H1 (cell line): ENCODE data around the gene DBNDD1. TPM values are rescaled to one million over a fixed set of nuclear protein-coding genes. Genes with fewer than 3 reads are reported as not detected.

Source experiments
- ASH2L ChIP-seq: fragments of 200-600, 300-600 bp; sonication (generic); IDR thresholded peaks from one replicate; pipeline ENCODE4 v1.7.1; 2017; ENCODE audit warnings: low read length
- BACH1 ChIP-seq: IDR thresholded peaks from 2 replicates; pipeline ENCODE4 v1.6.1; 2012; ENCODE audit warnings: low read length, improper control_type of control experiment
- CBX5 ChIP-seq: fragments of 300-800, 300-1000 bp; sonication (generic); IDR thresholded peaks from 2 replicates; pipeline ENCODE4 v1.7.1; 2016; ENCODE audit warnings: antibody characterized with exemption, low read length, low read depth
- CHD1 ChIP-seq: IDR thresholded peaks from 2 replicates; pipeline ENCODE4 v1.6.1; 2012; ENCODE audit warnings: low read depth, low read length, improper control_type of control experiment
- CHD7 ChIP-seq: fragments of 300-600 bp; sonication (generic); IDR thresholded peaks from 2 replicates; pipeline ENCODE4 v1.7.1; 2012; ENCODE audit warnings: low read length, moderate library complexity, mild to moderate bottlenecking, inconsistent platforms; ENCODE audit not compliant: insufficient replicate concordance
- EGR1 ChIP-seq: IDR thresholded peaks from 2 replicates; pipeline ENCODE4 v1.6.1; 2011; ENCODE audit warnings: low read depth, low read length, borderline replicate concordance
- HDAC2 ChIP-seq, 2 experiments: fragments of 300-600 bp in 1 of 2; sonication (generic) in 1 of 2; IDR thresholded peaks; 2 replicates each; pipeline ENCODE4 v1.6.1; 2011 to 2012; ENCODE audit warnings: low read depth in 2 of 2, low read length in 2 of 2, mild to moderate bottlenecking in 2 of 2, moderate library complexity in 2 of 2, borderline replicate concordance in 1 of 2, inconsistent platforms in 1 of 2
- KDM5A ChIP-seq: fragments of 200-600 bp; IDR thresholded peaks from 2 replicates; pipeline ENCODE4 v1.7.1; 2012; ENCODE audit warnings: mild to moderate bottlenecking, low read length, inconsistent platforms, mixed read lengths
- POLR2AphosphoS5 ChIP-seq: IDR thresholded peaks from 2 replicates; pipeline ENCODE4 v1.6.1; 2011; ENCODE audit warnings: low read depth, low read length
- SIRT6 ChIP-seq: IDR thresholded peaks from one replicate; pipeline ENCODE4 v1.7.1; 2012; ENCODE audit warnings: low read length, inconsistent platforms
- SP2 ChIP-seq: IDR thresholded peaks from 2 replicates; pipeline ENCODE4 v1.6.1; 2012; ENCODE audit warnings: mild to moderate bottlenecking, low read length, inconsistent platforms
- SRF ChIP-seq: IDR thresholded peaks from 2 replicates; pipeline ENCODE4 v1.6.1; 2011; ENCODE audit warnings: mild to moderate bottlenecking, low read depth, low read length, moderate library complexity
- TAF1 ChIP-seq: IDR thresholded peaks from 2 replicates; pipeline ENCODE4 v1.6.1; 2011; ENCODE audit warnings: mild to moderate bottlenecking, low read depth, low read length
- ZNF274 ChIP-seq: IDR thresholded peaks from 2 replicates; pipeline ENCODE4 v1.7.0; 2012; ENCODE audit warnings: low read length, borderline replicate concordance; ENCODE audit errors: extremely low read depth
- polyA plus RNA-seq, 7 experiments: library from polyadenylated mRNA; depleted of rRNA in 3 of 7; stranded (reverse) in 5 of 7; unstranded in 2 of 7; fragments of >200 nt in 5 of 7; fragments of 200-250 nt in 2 of 7; gene quantifications; 1 replicate in 5 of 7; 2 replicates in 1 of 7; 4 replicates in 1 of 7; pipeline versions ENCODE4 v1.2.1 to v1.2.3, GENCODE V29; 2011 to 2013; ENCODE audit warnings: missing spikeins in 2 of 7, mixed read lengths in 2 of 7
- total RNA-seq: library from RNA; stranded (reverse); fragmentation: NEBNext Ultra II Directional; extraction: Animal tissue kit (Norgen Biotek cat#: 25700); gene quantifications from 2 replicates; pipeline ENCODE4 v1.2.1, GENCODE V29; 2021

DBNDD1 gene
- total and polyA plus RNA-seq, 2 of the 8 experiments (the other 6 are each of a cell fraction or from before 2014, with no cell fraction given), result 69.9 to 92.6 TPM

- no peak for TF ChIP-seq CHD7
- TF ChIP-seq CBX5, result no peak
- no peak for TF ChIP-seq CHD1
- TF ChIP-seq ASH2L, result no peak
- TF ChIP-seq BACH1, result no peak
- TF ChIP-seq EGR1, result no peak
- TF ChIP-seq SP2, result no peak
- TF ChIP-seq KDM5A, result no peak
- no peak for TF ChIP-seq SRF
- no peak for TF ChIP-seq ZNF274
- no peak for TF ChIP-seq POLR2AphosphoS5
- TF ChIP-seq SIRT6, result no peak
- no peak for TF ChIP-seq HDAC2 (IDR thresholded peaks at IDR 0.05; ENCODE audit: borderline replicate concordance in 1 of 2, low read depth in 2 of 2, low read length in 2 of 2)
- no peak for TF ChIP-seq TAF1
Measured at GRCh38 chr16:90044111-90044551, 24.9 kb upstream of the DBNDD1 start (continued).
